NK-92 treated with Interleukin-12 subunit alpha and Interleukin-12 subunit beta, amount 100 ng/mL, for 24 hours (cell line): ENCODE data around the gene FITM2.

Source experiments
- DNase-seq: peaks from one replicate; lab custom pipeline; 2025; lab: John Stamatoyannopoulos, UW

The FITM2 gene

GRCh38 chr20:44280387-44280786 lies 30.6 kb downstream of the FITM2 start:
- no peak for DNase-seq

- DNase-seq: no peak
These were observed 31.8 kb downstream of the FITM2 start for GRCh38 chr20:44279228-44279627.

- DNase-seq: no peak
These were observed 36.5 kb downstream of the FITM2 start for GRCh38 chr20:44274303-44275017.

DNA sequence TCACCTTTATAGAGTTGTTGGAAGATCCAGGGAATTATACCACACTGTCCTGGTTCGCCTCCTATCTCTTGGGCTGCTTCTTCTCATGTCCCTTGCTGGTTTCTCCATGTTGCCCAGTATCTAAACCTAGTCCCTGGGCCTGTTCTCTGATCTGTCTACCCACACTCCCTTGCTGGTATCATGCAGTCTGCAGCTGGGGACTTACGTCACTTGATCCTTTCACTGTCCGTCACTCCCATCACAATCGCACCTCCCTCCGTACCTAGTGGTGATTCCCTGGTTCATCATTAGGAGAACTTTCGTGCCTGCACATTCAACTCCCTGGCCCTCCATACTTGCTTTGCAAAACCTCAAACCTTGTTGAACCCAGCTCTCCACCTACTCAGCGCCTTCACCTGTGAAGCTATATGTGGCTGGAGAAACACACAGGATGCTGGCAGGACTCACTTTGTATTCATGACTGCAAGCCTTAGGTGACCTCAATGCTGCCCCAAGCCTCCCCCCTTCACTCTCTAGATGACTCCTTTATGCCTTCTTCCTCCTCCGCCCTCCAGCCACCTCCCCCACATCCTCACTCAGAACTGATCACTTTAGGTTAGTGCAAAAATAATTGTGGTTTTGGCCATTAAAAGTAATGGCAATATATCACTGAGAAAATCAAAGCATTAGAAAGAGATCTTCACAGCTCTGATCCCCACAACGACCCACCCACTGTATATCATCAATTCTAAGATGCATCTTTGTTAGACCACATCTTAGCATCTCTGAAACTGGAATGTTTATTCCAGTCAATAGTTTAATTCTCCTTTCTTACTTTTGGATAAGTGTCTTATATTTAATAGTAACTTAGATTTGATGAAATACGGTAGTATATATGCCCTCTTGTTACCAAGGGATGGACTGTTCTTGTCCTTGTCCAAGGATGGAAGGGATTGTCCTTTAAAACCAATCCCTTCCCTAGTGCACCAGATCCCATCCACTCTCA lies 37.5 kb downstream of the FITM2 start:
- DNase-seq: no peak

- no peak for DNase-seq
These were observed 38.9 kb downstream of the FITM2 start for GRCh38 chr20:44271915-44272663.

GRCh38 chr20:44268802-44269201 lies 42.2 kb downstream of the FITM2 start:
- DNase-seq: no peak

GRCh38 chr20:44264287-44264686 lies 46.7 kb downstream of the FITM2 start:
- DNase-seq: no peak

DNA sequence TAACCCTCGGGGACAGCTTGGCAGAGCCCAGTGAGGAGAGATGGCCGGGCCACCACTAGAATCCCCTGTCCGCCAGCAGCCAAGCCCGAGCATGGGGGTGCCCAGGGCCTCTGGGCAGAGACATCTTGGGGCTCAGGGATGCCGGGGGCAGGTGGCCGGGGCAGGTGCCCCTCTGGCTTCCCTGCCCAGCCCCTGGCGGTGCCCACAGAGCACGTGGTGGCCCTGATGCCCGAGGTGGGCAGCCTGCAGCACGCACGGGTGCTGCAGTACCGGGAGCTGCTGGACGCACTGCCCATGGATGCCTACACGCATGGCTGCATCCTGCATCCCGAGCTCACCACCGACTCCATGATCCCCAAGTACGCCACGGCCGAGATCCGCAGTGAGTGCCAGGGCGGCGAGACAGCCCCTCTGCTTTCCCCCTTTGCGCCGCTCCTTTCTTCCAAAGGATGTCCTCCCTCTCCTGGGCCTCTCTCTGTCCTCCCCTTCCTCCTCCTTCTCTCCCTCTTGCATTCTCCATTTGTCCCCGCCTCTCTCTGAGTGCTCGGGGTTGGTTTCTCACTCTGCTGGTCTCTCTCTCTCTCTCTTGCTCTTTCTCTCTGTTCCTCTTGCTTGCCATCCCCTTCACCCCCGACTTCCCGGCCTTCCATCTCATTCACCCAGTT lies 52.6 kb downstream of the FITM2 start:
- DNase-seq: no peak

DNA sequence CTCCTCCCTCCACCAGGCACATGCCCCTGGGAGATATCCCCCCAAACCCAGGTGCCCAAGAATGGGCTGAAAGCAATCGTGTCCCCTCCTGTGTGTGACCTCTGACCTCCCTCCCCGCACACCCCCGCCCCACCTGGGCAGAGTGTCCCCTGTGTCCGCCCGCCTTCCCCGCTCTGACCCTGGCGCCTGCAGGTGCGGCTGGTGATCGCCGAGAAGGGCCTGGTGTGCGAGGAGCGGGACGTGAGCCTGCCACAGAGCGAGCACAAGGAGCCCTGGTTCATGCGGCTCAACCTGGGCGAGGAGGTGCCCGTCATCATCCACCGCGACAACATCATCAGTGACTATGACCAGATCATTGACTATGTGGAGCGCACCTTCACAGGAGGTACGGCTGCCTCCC lies 54.0 kb downstream of the FITM2 start:
- DNase-seq: no peak

- no peak for DNase-seq
These were observed 55.1 kb downstream of the FITM2 start for GRCh38 chr20:44255942-44256341.

DNA sequence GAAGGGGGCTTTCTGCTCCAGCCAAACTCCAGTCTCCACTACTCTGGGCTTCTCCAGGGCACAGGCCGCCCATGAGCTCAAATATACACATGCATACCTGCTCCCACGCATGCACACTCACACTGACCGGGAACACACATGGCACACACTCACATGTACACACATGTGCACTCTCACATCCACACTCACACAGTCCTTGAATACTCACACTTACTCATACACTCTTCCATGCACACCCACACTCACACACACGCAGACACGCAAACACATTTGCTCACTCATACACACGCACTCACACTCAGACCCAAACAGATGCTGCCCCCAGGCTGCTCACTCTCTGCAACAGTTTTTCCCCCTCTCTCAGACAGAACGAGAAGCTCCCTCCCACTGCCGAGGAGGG lies 56.9 kb downstream of the FITM2 start:
- DNase-seq: no peak

DNA sequence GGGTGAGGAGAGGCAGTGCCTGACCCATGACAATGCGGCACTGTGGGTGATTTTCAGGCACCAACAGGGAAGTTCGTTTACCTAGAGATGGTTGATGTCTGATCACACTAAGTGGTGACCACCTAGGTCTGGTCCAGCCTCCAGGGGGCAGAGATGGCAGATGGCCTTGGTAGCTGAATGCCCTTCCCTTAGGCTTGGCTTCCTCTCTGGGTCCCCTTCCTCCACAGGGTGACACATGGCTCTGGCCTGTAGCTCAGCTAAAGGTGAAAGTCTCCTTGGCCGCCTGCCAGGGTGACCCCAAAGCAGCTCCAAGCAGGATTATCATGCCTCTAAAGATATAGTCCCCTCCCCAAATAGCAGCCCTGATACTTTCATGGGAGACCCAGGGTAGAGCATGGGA lies 57.5 kb downstream of the FITM2 start:
- DNase-seq: no peak
